Chondrocyte (in vitro differentiated cells): ENCODE results near the gene MKLN1. TPM values are rescaled to one million over a fixed set of nuclear protein-coding genes. Genes with fewer than 3 reads are reported as not detected.
A peak's percentile ranks its signal among the peaks of the same experiment; 100 is the strongest.

Source experiments
- DNase-seq: peaks from one replicate; pipeline ENCODE4 v3.0.0; 2021; ENCODE audit warnings: mixed read lengths, low spot score
- H3K27ac Mint-ChIP-seq: one replicate; pipeline ENCODE4 v1.8.0; 2021; ENCODE audit warnings: mild to moderate bottlenecking, moderate library complexity, mixed read lengths; ENCODE audit not compliant: unreplicated experiment
- H3K27me3 Mint-ChIP-seq: 2 replicates; pipeline ENCODE4 v1.8.0; 2021; ENCODE audit warnings: low read depth, mixed read lengths
- H3K36me3 Mint-ChIP-seq: 2 replicates; pipeline ENCODE4 v1.8.0; 2021; ENCODE audit warnings: low read depth, mixed read lengths
- H3K4me1 Mint-ChIP-seq: 2 replicates; pipeline ENCODE4 v1.8.0; 2021; ENCODE audit warnings: low read depth, mild to moderate bottlenecking, mixed read lengths
- H3K4me3 Mint-ChIP-seq: one replicate; pipeline ENCODE4 v1.8.0; 2021; ENCODE audit warnings: mild to moderate bottlenecking, moderate library complexity, mixed read lengths; ENCODE audit not compliant: unreplicated experiment
- H3K9me3 Mint-ChIP-seq: 2 replicates; pipeline ENCODE4 v1.8.0; 2021; ENCODE audit warnings: low read depth, mixed read lengths
- total RNA-seq: library from RNA; stranded (reverse); gene quantifications from 3 replicates; pipeline ENCODE4 v1.2.1, GENCODE V29; 2021
- TF ChIP-seq, protein P1 (sequence below): fragments of 200-600 bp; sonication (generic); IDR thresholded peaks from 2 replicates; pipeline ENCODE4 v1.5.0; 2021; ENCODE audit warnings: antibody characterized with exemption, mild to moderate bottlenecking, moderate library complexity

MKLN1 gene
- total RNA-seq, 1 donor from 2014 or later, result 33.4 TPM

DNA sequence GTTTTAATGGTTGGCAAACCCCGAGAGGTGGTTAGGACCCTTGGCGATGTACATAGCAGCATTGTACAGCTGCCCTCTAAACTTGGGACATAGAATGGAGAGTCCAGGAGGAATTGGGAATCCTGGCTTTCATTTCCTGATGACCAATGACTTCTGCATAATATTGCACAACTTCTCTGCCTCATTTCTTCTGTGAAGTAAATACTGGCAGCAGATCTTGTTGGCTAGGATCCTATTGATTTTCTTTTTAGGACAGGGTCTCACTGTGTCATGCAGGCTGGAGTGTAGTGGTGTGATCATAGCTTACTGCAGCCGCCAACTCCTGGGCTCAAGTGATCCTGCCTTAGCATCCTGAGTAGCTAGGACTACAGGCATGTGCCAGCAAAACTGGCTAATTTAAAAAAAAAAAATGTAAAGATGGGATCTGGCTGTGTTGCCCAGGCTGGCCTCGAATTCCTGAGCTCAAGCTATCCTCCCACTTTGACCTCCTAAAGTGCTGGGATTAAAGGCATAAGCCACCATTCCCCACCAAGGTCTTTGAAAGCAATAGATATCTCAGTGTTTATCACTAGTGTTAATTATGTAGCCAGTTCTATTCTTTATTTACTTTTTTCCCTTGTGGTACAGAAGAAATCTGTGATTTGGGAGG, 170.7 kb downstream of the MKLN1 start:
- H3K4me1 Mint-ChIP-seq, result peaks cover 20% of the 10 kb centered on the region
- no peaks in the 10 kb centered on the region for H3K27me3 Mint-ChIP-seq
- H3K4me3 Mint-ChIP-seq, result no peak overlapping the region
- DNase-seq, result no peak
- no peaks in the 10 kb centered on the region for H3K9me3 Mint-ChIP-seq
- TF ChIP-seq, protein P1, sequence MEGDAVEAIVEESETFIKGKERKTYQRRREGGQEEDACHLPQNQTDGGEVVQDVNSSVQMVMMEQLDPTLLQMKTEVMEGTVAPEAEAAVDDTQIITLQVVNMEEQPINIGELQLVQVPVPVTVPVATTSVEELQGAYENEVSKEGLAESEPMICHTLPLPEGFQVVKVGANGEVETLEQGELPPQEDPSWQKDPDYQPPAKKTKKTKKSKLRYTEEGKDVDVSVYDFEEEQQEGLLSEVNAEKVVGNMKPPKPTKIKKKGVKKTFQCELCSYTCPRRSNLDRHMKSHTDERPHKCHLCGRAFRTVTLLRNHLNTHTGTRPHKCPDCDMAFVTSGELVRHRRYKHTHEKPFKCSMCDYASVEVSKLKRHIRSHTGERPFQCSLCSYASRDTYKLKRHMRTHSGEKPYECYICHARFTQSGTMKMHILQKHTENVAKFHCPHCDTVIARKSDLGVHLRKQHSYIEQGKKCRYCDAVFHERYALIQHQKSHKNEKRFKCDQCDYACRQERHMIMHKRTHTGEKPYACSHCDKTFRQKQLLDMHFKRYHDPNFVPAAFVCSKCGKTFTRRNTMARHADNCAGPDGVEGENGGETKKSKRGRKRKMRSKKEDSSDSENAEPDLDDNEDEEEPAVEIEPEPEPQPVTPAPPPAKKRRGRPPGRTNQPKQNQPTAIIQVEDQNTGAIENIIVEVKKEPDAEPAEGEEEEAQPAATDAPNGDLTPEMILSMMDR, result no peak
- no peak overlapping the region for H3K27ac Mint-ChIP-seq
- H3K36me3 Mint-ChIP-seq, result no peaks in the 10 kb centered on the region

DNA sequence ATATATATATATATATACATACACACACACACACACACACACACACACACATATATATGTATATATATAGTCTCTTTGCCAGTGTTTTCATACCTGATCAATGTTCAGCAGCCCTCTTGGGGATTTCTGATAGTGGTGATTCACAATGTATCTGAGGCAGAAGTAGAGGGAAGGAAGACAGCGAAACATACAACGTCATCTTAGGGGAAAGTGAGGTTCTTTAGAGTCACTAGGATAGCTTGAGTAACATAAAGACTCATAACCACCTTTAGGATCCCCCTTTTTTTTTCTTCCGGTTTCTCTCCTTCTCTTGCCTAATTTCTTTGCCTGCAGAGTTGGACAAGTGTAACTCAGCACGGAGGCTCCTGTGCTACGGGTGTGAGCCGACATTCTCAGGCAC, 172.1 kb downstream of the MKLN1 start:
- Mint-ChIP-seq H3K36me3 (no peaks in the 10 kb centered on the region), H3K4me3 (no peak overlapping the region), H3K9me3 (no peaks in the 10 kb centered on the region), H3K4me1 (peaks cover 20% of the 10 kb centered on the region), H3K27ac (no peak overlapping the region), H3K27me3 (no peaks in the 10 kb centered on the region)
- TF ChIP-seq, protein P1, result no peak
- DNase-seq, result no peak

DNA sequence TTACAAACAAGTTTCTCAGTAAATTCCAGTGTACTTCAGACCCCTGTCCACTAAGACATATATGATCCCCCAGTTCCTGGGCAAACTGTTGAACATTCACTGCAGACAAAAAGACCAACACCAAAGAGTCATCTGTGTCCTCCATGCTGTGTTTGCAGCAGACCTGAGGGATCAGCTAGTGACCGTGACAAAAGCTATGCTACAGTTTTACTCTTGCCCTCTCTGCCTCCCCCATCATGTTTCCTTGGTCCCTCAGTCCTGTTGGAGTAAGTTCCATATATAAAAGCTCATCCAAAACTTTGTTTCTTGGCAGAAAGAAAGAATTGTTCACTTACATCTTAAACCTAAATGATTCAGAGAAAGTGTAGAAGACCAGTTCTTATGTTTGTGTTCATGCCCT, 172.7 kb downstream of the MKLN1 start:
- TF ChIP-seq, protein P1, result no peak
- H3K27ac Mint-ChIP-seq, result no peak overlapping the region
- H3K27me3 Mint-ChIP-seq, result no peaks in the 10 kb centered on the region
- no peaks in the 10 kb centered on the region for H3K9me3 Mint-ChIP-seq
- no peak overlapping the region for H3K4me3 Mint-ChIP-seq
- peaks cover 20% of the 10 kb centered on the region for H3K4me1 Mint-ChIP-seq
- no peaks in the 10 kb centered on the region for H3K36me3 Mint-ChIP-seq
- DNase-seq, result no peak

DNA sequence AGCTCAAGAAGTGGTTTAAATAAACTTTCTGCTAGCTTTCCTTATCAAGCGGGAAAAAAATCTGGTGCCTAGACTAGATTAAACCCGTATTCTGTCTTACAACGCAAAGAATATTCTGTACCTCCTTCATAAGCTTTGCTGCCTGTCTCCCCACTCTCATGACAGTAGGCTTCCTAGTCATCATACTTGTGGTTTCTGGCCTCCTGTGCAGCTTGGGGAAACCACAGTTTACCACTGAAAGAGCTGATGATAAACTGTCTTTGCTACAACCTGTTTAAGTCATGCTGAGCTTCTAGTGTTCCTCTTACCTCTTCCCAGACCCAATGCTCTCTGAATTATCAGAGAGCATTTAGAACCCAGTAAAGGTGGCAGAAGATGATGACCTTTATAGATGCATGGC, 173.7 kb downstream of the MKLN1 start:
- no peak overlapping the region for H3K27ac Mint-ChIP-seq
- H3K36me3 Mint-ChIP-seq, result no peaks in the 10 kb centered on the region
- no peak for DNase-seq
- H3K27me3 Mint-ChIP-seq, result no peaks in the 10 kb centered on the region
- no peaks in the 10 kb centered on the region for H3K9me3 Mint-ChIP-seq
- no peak overlapping the region for H3K4me3 Mint-ChIP-seq
- TF ChIP-seq, protein P1, result no peak
- H3K4me1 Mint-ChIP-seq, result peaks cover 20% of the 10 kb centered on the region

DNA sequence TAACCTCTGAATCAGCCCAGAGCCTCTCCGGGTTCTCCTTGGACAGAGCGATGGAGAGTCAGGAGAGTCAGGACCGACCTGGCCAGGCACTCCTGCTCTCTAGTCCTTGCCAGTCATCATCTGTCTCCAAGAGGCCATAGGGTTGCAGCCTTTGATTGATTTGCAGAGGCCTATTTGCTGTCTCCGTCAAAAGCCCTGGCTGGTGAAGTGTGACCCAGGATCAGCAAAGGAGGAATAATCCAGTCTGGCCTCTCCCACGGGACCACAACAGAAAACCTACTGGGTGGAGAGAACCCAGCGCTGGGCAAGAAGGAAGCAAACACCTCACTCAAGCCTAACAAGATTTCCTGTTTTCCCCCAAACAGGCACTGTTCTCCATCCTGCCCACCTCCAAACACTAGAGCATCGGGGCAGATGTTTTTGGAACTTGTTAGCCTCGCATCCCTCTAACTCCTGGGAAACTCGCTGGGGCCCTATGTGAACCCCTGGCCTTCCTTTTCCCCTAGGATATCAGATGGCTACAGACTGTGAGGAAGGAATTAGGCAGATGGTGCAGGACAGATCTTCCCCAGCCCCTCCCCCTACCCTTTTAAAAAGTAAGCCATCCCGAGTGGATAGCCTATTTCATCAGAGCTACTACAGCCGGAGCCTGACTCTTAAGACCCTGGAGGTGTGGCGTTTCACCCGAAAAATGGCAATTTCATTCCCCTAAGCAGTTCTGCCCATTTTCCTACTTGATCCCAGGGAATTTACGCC, 174.4 kb downstream of the MKLN1 start:
- no peaks in the 10 kb centered on the region for H3K9me3 Mint-ChIP-seq
- H3K27me3 Mint-ChIP-seq, result no peaks in the 10 kb centered on the region
- peak; percentile 50 for DNase-seq
- TF ChIP-seq, protein P1, result no peak
- no peaks in the 10 kb centered on the region for H3K36me3 Mint-ChIP-seq
- no peak overlapping the region for H3K4me3 Mint-ChIP-seq
- peaks cover 20% of the 10 kb centered on the region for H3K4me1 Mint-ChIP-seq
- peak overlapping the region; percentile 69 for H3K27ac Mint-ChIP-seq
